ENCODE data around the gene RAI1. TPM values are rescaled to one million over a fixed set of nuclear protein-coding genes. Genes with fewer than 3 reads are reported as not detected.

The RAI1 gene
- total and polyA plus RNA-seq, 2 of the 13 experiments (the other 11 are each of a cell fraction or from before 2014, with no cell fraction given), result 3.4 to 5.2 TPM

DNA sequence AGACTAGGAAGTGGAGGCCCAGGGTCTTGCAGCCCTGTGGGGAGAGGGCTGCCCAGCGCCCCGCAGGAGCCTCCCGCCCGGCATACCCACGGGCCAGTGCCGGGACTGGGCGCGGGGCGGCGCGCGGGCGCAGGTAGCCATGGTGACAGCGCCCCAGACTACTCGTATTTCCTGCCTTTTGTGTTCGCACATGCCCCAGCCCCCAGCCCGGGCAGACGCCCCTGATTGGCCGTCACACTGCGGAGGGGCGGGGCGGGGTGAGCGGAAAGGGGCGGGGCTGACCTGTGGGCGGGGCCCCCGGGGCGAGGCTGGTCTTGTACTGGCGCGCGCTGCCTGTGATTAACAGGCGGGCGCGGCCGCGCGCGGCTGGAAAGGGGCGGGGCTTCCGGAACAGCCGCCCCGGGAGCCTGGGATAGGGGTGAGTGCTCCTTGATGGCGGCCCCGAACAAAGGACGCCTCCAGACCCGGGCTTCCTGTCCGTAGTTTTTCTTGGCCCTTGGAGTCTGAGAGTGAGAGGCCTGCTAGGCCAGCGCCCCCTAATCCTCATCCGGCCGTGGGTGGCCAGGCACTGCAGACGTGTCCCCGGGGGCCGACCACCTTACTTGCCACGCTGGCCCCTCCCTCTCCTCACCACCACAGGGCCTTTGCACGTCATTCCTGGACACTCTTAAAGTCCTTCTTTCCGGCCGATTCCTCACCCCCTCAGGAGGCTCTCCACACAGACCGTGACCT is 71.0 kb downstream of the RAI1 start (continued):
- TF ChIP-seq DMAP1 (CRISPR knock-in tag; IDR thresholded peaks at IDR 0.05) (0 out of 2 replicates have a peak, but pooled peaks have one; percentile 37), KAT8 (CRISPR knock-in tag; IDR thresholded peaks at IDR 0.05) (peak; percentile 54), GABPA (IDR thresholded peaks at IDR 0.05; ENCODE audit: low read depth, low read length) (peak; percentile 34; the same call in 1 of the 2 replicates), GABPA (CRISPR knock-in tag; IDR thresholded peaks at IDR 0.05; ENCODE audit: low read depth) (peak; percentile 52), EEA1 (CRISPR knock-in tag; IDR thresholded peaks at IDR 0.05; ENCODE audit: borderline replicate concordance) (no peak), ZNF331 (CRISPR knock-in tag; IDR thresholded peaks at IDR 0.05) (no peak), ATF7-NPFF (CRISPR knock-in tag; IDR thresholded peaks at IDR 0.05; ENCODE audit: low read depth) (no peak), ZNF17 (CRISPR knock-in tag; IDR thresholded peaks at IDR 0.05) (no peak), RAD21 (CRISPR knock-in tag; IDR thresholded peaks at IDR 0.05) (peak; percentile 78), ZNF232 (CRISPR knock-in tag; IDR thresholded peaks at IDR 0.05; ENCODE audit: borderline replicate concordance) (no peak), NFKB2 (CRISPR knock-in tag; IDR thresholded peaks at IDR 0.05; ENCODE audit: borderline replicate concordance) (no peak)
- TF ChIP-seq, protein P1, sequence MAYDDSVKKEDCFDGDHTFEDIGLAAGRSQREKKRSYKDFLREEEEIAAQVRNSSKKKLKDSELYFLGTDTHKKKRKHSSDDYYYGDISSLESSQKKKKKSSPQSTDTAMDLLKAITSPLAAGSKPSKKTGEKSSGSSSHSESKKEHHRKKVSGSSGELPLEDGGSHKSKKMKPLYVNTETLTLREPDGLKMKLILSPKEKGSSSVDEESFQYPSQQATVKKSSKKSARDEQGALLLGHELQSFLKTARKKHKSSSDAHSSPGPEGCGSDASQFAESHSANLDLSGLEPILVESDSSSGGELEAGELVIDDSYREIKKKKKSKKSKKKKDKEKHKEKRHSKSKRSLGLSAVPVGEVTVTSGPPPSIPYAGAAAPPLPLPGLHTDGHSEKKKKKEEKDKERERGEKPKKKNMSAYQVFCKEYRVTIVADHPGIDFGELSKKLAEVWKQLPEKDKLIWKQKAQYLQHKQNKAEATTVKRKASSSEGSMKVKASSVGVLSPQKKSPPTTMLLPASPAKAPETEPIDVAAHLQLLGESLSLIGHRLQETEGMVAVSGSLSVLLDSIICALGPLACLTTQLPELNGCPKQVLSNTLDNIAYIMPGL (CRISPR knock-in tag; IDR thresholded peaks at IDR 0.05; ENCODE audit: borderline replicate concordance in 1 of 2, low read depth in 1 of 2), result peak in 1 of 2 experiments; percentile 52; a peak in 1 of 4 replicates
- TF ChIP-seq, protein P2, sequence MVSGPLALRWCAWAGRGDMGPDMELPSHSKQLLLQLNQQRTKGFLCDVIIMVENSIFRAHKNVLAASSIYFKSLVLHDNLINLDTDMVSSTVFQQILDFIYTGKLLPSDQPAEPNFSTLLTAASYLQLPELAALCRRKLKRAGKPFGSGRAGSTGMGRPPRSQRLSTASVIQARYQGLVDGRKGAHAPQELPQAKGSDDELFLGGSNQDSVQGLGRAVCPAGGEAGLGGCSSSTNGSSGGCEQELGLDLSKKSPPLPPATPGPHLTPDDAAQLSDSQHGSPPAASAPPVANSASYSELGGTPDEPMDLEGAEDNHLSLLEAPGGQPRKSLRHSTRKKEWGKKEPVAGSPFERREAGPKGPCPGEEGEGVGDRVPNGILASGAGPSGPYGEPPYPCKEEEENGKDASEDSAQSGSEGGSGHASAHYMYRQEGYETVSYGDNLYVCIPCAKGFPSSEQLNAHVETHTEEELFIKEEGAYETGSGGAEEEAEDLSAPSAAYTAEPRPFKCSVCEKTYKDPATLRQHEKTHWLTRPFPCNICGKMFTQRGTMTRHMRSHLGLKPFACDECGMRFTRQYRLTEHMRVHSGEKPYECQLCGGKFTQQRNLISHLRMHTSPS (CRISPR knock-in tag; IDR thresholded peaks at IDR 0.05; ENCODE audit: low read depth), result no peak
- TF ChIP-seq, protein P3, sequence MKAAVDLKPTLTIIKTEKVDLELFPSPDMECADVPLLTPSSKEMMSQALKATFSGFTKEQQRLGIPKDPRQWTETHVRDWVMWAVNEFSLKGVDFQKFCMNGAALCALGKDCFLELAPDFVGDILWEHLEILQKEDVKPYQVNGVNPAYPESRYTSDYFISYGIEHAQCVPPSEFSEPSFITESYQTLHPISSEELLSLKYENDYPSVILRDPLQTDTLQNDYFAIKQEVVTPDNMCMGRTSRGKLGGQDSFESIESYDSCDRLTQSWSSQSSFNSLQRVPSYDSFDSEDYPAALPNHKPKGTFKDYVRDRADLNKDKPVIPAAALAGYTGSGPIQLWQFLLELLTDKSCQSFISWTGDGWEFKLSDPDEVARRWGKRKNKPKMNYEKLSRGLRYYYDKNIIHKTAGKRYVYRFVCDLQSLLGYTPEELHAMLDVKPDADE (CRISPR knock-in tag; IDR thresholded peaks at IDR 0.05), result no peak
- TF ChIP-seq, protein P4, sequence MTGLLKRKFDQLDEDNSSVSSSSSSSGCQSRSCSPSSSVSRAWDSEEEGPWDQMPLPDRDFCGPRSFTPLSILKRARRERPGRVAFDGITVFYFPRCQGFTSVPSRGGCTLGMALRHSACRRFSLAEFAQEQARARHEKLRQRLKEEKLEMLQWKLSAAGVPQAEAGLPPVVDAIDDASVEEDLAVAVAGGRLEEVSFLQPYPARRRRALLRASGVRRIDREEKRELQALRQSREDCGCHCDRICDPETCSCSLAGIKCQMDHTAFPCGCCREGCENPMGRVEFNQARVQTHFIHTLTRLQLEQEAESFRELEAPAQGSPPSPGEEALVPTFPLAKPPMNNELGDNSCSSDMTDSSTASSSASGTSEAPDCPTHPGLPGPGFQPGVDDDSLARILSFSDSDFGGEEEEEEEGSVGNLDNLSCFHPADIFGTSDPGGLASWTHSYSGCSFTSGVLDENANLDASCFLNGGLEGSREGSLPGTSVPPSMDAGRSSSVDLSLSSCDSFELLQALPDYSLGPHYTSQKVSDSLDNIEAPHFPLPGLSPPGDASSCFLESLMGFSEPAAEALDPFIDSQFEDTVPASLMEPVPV (CRISPR knock-in tag; IDR thresholded peaks at IDR 0.05), result no peak
- TF ChIP-seq, protein P5, sequence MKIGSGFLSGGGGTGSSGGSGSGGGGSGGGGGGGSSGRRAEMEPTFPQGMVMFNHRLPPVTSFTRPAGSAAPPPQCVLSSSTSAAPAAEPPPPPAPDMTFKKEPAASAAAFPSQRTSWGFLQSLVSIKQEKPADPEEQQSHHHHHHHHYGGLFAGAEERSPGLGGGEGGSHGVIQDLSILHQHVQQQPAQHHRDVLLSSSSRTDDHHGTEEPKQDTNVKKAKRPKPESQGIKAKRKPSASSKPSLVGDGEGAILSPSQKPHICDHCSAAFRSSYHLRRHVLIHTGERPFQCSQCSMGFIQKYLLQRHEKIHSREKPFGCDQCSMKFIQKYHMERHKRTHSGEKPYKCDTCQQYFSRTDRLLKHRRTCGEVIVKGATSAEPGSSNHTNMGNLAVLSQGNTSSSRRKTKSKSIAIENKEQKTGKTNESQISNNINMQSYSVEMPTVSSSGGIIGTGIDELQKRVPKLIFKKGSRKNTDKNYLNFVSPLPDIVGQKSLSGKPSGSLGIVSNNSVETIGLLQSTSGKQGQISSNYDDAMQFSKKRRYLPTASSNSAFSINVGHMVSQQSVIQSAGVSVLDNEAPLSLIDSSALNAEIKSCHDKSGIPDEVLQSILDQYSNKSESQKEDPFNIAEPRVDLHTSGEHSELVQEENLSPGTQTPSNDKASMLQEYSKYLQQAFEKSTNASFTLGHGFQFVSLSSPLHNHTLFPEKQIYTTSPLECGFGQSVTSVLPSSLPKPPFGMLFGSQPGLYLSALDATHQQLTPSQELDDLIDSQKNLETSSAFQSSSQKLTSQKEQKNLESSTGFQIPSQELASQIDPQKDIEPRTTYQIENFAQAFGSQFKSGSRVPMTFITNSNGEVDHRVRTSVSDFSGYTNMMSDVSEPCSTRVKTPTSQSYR (CRISPR knock-in tag; IDR thresholded peaks at IDR 0.05; ENCODE audit: borderline replicate concordance), result peak; percentile 8; the same call in 1 of the 2 replicates

Data from HepG2 (cell line).